BE2C (cell line): ENCODE data around the gene INSC.

Experiments
- DNase-seq: peaks from one replicate; pipeline ENCODE4 v3.0.0-alpha.2; 2020
- H3K27me3 ChIP-seq: fragments of 250-450 bp; sonication (Bioruptor Pico); 2 replicates; pipeline ENCODE4 v1.5.1; 2020; ENCODE audit warnings: mild to moderate bottlenecking
- H3K36me3 ChIP-seq: fragments of 250-450 bp; sonication (Bioruptor Pico); 2 replicates; pipeline ENCODE4 v1.5.1; 2020; ENCODE audit warnings: mild to moderate bottlenecking
- H3K4me1 ChIP-seq: fragments of 250-450 bp; sonication (Bioruptor Pico); 2 replicates; pipeline ENCODE4 v1.5.1; 2020
- H3K4me3 ChIP-seq: 2 replicates; pipeline ENCODE4 v1.5.1; 2011; ENCODE audit warnings: low read depth, low read length
- H3K9me3 ChIP-seq: fragments of 250-450 bp; sonication (Bioruptor Pico); 2 replicates; pipeline ENCODE4 v1.5.1; 2020
- CTCF ChIP-seq: IDR thresholded peaks from 2 replicates; pipeline ENCODE4 v1.5.1; 2012; ENCODE audit warnings: mild to moderate bottlenecking, low read depth, low read length

Gene INSC

GRCh38 chr11:15189189-15189588 lies 74.5 kb downstream of the INSC start:
- Histone ChIP-seq H3K27me3 (no peaks in the 10 kb centered on the region), H3K9me3 (no peaks in the 10 kb centered on the region), H3K36me3 (no peaks in the 10 kb centered on the region), H3K4me1 (no peaks in the 10 kb centered on the region), H3K4me3 (no peak overlapping the region)
- TF ChIP-seq CTCF, result no peak
- no peak for DNase-seq

GRCh38 chr11:15189641-15190365 lies 75.1 kb downstream of the INSC start:
- H3K36me3 ChIP-seq, result no peaks in the 10 kb centered on the region
- no peak overlapping the region for H3K4me3 ChIP-seq
- DNase-seq, result no peak
- no peaks in the 10 kb centered on the region for H3K27me3 ChIP-seq
- H3K4me1 ChIP-seq, result no peaks in the 10 kb centered on the region
- TF ChIP-seq CTCF, result no peak
- no peaks in the 10 kb centered on the region for H3K9me3 ChIP-seq

DNA sequence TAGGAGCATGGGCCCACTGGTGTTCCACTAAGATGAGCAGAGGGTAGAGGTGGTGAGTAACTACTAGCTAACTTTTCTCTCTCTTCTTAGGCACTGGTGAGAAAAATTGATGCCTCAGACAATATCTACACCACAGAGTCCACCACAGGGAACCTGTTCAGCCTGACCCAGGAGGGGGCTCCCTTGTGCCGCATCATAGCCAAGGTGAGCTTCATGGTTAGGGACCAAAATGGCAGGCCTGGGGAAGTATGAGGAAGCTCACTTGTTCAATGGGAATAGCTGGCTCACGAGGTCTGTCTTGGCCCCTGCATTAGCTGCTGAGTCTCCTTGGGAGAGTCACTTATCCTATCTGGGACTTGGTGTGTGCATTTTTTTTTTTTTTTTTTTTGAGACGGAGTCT lies 75.9 kb downstream of the INSC start:
- Histone ChIP-seq H3K27me3 (no peaks in the 10 kb centered on the region), H3K36me3 (no peaks in the 10 kb centered on the region), H3K4me3 (no peak overlapping the region), H3K9me3 (no peaks in the 10 kb centered on the region), H3K4me1 (no peaks in the 10 kb centered on the region)
- no peak for DNase-seq
- TF ChIP-seq CTCF, result no peak

- Histone ChIP-seq H3K4me3 (no peak overlapping the region), H3K9me3 (no peaks in the 10 kb centered on the region), H3K4me1 (no peaks in the 10 kb centered on the region), H3K27me3 (no peaks in the 10 kb centered on the region), H3K36me3 (no peaks in the 10 kb centered on the region)
- TF ChIP-seq CTCF, result no peak
- no peak for DNase-seq
Measured at GRCh38 chr11:15192005-15192556, 77.4 kb downstream of the INSC start.

GRCh38 chr11:15194671-15195415 lies 80.1 kb downstream of the INSC start:
- H3K27me3 ChIP-seq, result no peaks in the 10 kb centered on the region

More at GRCh38 chr11:15194671-15195415, 80.1 kb downstream of the INSC start:
- no peak for DNase-seq
- no peaks in the 10 kb centered on the region for H3K4me1 ChIP-seq
- H3K36me3 ChIP-seq, result no peaks in the 10 kb centered on the region
- TF ChIP-seq CTCF, result no peak
- H3K9me3 ChIP-seq, result no peaks in the 10 kb centered on the region
- H3K4me3 ChIP-seq, result no peak overlapping the region
